GM18520 (cell line): Measurements from ENCODE around the gene NPNT.
"Not testable (repeated sequence)": the region's sequence is repeated elsewhere in the genome, so short reads cannot be mapped to it uniquely, and the experiment has no call there.

Experiments
- ATAC-seq: cut with Tn5 transposase; IDR thresholded peaks from one replicate; pipeline ENCODE4 v1.9.1; 2021; ENCODE audit not compliant: unreplicated experiment

The NPNT gene, protein sequence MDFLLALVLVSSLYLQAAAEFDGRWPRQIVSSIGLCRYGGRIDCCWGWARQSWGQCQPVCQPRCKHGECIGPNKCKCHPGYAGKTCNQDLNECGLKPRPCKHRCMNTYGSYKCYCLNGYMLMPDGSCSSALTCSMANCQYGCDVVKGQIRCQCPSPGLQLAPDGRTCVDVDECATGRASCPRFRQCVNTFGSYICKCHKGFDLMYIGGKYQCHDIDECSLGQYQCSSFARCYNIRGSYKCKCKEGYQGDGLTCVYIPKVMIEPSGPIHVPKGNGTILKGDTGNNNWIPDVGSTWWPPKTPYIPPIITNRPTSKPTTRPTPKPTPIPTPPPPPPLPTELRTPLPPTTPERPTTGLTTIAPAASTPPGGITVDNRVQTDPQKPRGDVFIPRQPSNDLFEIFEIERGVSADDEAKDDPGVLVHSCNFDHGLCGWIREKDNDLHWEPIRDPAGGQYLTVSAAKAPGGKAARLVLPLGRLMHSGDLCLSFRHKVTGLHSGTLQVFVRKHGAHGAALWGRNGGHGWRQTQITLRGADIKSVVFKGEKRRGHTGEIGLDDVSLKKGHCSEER

DNA sequence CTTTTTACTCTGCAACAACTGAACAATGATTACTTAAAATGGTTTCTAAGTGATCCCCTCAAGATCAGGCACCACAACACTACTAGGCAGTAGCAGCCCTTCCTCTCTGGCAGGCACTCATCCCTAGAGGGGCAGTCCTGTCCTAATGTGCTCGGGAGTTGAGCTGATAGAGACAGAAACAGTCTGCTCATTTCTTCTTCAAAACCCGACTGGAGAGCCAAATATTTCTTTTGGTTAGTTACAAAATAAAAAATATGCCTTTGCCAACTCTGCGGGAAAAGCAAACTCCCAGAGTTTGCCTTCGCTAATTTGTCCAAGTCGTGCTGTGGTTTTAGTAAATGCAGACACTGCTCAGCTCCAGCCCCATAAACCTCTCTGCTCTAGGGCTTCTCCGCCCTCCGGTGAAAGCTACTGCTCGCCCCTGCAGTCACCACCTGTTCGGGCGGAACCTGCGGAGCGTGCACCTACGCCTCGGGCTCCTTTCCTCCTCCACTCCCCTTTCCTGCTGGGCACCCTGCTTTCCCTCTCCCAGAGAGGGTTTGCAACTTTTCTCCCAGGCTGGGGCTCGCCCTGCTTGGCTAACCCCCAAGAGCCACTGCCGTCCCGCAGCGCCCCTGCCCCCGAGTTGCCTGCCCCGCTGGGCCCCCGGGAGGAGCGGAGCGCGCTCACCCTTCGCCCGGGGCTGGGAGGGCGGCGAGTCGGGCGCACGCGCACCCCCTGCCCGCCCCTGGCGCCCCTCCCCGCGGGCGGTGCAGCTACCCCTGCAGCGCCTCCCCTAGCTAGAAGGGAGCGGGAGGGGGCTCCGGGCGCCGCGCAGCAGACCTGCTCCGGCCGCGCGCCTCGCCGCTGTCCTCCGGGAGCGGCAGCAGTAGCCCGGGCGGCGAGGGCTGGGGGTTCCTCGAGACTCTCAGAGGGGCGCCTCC lies at the start of gene NPNT:
TSS of gene NPNT (plus strand) at position 812 of the 923 bp plus-strand sequence. CDS start 182 bp downstream, outside the sequence.
- peak; percentile 13 for ATAC-seq

DNA sequence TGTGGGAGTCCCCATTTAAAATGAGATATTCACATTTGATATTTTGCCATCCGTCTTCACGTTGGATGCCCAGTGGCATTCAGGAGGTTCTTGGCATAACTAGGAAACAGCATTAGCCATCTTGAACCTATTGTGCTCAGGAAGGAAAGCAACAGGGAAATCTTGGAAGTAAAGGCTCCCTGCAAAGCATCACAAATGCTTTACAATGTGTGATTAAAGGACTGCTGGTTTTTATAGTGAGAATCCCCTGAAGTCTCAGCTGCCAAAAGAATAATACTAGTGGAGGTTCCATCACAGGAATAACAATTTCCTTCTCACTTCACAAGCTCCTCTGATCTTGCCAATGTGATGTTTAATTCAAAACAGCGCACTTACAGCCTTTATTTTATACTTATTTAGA lies 49.7 kb upstream of the NPNT start:
- ATAC-seq = no peak

DNA sequence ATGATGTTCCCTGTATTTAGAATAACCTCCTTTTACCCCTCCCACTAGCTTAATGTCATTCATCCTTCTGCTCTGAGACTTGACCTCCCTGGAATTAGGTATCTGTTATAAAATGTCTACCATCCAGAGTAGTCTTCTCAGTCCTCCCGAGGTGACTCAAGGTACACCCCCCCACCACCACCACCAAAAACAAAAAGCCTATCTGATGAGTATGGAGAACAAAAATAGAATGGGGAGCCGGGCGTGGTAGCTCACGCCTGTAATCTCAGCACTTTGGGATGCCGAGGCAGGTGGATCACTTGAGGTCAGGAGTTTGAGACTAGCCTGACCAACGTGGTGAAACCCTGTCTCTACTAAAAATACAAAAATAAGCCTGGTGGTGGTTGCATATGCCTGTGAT lies 46.9 kb upstream of the NPNT start:
- not testable (repeated sequence) for ATAC-seq

DNA sequence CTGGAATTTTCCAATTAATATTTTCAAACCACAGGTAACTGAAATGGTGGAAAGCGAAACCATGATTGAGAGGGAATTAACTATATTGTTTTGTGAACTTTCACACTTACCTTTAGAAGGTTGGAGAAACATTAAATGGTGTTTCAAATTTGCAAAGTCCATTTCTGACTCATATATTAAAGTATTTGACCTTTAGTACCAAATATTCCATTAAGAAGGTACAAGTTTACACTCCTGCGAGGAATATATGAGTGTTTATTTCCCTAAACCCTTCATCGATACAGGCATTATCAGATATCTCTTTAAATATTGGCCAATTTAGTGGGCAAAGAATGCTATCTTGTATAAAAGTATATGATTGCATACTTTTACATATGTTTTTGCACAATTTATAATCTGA lies 44.1 kb upstream of the NPNT start:
- no peak for ATAC-seq

DNA sequence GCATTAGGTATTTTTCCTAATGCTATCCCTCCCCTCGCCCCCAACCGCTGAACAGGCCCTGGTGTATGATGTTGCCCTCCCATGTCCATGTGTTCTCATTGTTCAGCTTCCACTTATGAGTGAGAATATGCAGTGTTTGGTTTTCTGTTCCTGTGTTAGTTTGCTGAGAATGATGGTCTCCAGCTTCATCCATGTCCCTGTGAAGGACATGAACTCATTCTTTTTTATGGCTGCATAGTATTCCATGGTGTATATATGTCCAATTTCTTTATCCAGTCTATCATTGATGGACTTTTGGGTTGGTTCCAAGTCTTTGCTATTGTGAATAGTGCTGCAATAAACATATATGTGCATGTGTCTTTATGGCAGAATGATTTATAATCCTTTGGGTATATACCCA lies 43.0 kb upstream of the NPNT start:
- not testable (repeated sequence) for ATAC-seq

DNA sequence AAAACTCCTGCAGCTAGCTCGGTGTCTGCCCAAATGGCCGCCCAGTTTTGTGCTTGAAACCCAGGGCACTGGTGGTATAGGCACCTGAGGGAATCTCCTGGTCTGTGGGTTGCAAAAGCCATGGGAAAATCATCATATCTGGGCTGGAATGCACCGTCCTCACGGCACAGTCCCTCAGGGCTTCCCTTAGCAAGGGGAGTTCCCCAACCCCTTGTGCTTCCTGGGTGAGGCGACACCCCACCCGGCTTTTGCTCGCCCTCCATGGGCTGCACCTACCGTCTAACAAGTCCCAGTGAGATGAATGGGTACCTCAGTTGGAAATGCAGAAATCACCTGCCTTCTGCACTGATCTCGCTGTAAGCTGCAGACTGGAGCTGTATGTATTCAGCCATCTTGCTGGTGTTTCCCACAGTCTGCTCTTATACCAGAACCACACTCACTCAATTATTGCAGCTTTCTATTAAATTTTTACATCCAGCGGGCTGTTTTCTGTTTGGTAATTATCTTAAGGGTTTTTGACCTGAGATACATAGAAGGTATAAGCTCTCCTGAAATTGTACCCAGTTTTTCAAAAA lies 36.7 kb upstream of the NPNT start:
- ATAC-seq = peak; percentile 51

DNA sequence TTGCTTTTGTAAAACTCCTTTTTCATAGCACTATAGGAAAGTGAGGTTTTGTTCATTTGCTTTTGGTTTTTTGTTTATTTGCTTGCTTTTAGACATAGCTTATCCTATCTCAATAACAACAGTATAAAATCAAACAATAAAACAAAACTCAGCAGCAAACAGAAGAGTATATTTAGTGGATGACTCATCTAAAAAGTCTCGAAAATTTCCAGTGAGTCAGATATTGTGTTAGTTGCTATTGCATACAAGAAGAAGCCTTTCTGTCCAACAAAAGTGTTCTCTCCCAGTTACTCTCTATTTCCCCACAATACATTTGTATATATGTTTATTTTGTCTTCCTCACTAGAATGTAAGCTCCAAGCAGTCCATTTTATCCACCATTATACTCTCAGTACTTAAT lies 36.0 kb upstream of the NPNT start:
- ATAC-seq = peak; percentile 86

DNA sequence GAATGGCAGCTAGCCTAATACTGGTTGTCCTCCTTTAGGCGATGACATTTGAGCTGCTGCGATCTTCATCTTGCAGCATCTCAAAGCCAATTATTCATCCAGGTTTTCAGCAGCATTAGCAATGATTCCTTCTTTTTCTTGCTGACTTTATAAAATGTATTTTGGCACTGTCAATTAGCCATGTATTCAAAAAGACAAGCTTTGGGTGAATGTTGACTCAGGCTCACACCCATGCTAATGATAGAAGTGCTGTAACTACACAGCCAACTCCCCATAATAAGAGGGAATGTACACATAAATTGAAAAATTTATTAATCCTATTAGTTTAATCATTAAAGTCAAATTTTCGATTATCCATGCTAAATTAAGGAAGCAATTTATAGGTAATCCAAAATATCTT lies 24.3 kb upstream of the NPNT start:
- ATAC-seq = no peak

DNA sequence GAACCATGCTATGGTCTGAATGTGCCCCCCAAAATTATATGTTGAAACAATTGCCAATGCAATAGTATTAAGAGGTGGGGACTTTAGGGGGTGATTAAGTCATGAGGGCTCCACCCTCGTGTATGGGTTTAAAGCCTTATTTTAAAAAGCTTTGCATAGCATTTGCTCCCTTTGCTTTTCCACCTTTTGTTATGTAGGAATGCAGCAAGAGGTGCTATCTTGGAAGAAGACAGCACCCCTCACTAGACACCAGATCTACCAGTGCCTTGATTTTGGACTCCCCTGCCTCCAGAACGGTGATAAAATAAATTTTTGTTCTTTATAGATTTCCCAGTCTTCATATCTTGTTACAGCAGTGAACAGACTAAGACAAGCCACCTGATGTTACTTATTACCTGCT lies 23.3 kb upstream of the NPNT start:
- no peak for ATAC-seq

DNA sequence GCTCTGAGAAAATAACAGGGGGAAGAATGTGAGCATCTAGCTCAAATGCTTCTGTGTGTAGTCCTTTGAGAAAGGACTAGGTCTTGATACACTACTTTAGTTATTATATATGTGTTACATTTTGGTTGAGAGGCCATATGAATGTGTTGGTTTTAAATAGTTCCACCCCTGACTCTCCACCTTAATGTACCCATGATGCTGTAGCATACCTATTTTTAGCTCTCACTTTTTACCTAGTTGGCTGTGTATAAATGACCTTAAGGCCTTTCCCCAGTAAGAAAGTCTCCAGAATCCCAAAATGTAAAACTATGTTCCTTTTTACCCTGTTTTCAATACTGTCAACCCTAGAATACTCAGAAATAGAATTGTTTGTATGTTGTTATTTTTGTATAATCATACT lies 20.0 kb upstream of the NPNT start:
- no peak for ATAC-seq

DNA sequence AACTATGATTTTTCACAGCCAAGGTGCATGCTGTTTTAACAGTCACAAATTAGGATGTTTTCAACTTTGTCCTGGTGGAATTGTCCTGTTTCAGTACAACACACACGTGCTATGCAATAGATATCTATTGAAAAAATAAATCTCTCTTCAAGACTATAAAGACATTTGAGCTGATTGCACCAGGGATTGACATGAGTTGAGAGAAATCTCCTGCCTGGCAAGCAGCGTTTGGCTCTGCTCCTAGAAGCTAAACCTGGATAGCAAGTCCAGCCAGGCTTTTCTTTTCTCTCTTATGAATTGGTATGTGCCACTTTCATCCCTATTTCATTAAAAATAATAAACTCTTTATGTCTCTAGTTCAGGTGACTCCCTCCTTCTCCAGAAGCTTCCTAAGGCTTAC lies 16.6 kb upstream of the NPNT start:
- ATAC-seq = no peak

DNA sequence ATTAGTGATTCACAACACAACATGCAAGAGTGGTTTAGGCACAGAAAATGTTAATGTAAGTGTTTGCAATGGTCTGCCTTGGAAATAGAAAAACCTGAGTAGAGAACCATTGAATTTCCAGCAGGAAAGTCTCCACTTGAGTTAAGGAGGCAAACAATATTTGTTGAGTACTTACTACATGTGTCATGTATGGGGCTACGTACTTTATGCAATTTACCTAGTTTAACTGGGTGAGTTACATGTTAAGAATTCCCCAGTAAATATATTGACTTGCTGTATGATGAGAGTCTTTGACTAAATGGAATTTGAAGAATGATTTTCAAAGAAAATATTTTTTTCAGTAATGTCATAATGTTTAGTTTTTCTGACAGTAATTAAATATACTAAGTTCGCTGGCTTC lies 7.8 kb upstream of the NPNT start:
- ATAC-seq = no peak

DNA sequence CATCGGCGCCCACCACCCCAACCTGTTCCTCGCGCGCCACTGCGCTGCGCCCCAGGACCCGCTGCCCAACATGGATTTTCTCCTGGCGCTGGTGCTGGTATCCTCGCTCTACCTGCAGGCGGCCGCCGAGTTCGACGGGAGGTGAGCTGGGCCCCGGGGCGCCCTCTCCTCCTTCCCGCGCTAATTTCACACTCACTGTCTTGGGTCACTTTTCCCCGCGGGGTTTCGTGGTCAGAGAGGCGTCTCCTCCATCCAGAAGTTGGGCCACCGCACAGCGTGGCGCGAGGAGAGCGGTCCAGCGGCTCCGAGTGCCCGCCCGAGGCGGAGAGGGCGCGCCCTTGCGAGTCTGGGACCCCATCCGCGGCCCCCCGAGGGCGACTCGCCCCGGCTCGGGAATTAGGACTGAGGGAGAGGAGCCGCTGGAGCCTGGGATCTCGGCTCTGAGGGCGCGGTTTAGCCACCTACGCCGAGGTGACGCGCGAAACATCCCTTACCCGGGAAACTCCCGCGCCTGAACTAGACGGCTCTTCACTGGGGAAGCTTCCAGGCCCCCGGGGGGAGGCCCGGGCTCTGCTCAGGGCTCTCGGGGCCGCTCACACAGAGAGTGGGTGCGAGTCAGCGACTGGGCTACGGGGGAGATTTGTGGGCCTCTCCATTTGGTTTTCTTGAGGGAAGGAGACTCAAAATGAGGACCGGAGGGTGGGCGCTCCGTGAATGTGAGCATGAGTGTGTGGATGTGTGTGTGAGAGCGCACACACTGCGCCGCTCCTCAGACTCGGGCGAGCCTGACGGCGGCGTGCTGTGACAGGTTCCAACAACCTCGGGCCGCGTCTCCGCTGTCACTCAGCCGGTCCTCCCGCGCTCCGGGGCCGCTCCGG lies 551 bp downstream of the NPNT start:
- peak; percentile 34 for ATAC-seq

DNA sequence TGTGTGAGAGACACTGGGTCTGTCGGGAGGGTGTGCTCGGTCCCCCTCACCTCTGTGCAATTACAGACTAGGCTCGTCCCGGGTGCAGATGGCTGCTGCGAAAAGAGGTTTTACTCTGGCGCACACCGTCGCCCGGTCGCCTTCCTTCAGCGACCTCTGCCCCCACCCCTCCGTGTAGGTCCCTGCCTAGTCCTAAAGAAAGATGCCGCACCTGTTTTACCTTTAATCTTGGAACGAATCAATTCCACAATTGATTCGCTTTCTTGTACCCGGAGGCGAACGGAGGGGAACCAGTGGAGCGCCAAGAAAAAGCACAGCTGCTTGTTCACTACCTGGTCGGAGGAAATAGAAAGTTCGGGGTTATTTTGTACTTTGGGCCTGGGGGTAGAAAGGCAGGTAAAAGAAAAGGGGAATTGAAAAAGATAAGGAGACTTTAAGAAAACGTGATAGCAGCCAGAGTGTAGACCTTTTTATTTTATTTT lies 1.2 kb downstream of the NPNT start:
- no peak for ATAC-seq

DNA sequence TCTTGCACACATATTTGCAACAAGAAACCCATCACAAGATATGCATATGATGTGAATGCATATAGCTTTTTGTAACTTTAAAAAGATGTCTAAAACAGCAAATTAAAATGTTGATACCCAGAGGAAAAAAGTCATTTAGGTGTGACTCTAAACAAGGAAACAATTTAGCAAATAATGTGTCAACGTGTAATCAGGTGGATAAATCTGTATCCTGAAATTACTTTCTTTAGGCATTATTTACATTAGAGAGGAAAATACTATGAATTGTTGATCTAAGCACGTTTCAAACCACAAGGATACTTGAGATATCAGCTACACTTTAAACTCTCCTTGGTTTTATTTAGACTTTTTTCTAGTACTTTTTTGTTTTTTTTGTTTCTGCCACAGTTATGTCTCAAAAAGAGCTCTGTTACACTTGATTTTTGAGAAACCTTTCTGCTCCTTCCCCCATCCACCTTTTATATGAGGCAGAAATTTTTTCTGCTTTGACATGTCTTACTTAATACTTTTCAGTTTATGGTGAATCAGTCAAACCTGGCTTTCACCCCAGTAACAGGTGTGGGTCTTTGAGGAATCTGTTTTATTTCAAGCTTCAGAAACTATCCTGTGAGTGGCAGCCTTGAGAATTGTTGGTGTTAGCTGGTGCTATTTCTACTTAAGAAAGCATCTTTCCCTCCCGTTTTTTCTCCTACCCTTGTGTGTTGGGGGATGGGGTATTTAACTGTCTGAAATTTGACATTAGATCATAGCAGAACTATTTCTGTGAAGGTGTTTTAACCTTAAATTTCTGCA lies 1.9 kb downstream of the NPNT start:
- ATAC-seq = no peak

DNA sequence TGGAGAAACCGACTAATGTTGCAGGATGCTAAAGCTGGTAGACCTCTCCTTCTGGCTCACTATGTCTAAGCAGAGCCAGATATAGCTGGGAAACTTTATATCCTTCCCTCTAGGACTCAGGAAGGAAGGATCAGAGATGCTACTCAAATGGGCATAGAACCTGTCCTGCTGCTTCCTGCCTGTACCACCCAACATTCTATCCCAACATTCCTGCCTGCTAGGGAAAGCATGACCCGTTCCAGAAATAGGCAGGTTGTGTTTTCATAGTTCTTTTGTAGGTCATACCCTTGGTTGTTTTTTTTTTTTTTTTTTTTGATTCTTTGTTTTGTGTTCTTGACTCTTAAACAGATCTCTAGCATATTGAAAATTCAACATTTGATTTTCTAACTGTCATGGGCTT lies 5.3 kb downstream of the NPNT start:
- ATAC-seq = no peak

DNA sequence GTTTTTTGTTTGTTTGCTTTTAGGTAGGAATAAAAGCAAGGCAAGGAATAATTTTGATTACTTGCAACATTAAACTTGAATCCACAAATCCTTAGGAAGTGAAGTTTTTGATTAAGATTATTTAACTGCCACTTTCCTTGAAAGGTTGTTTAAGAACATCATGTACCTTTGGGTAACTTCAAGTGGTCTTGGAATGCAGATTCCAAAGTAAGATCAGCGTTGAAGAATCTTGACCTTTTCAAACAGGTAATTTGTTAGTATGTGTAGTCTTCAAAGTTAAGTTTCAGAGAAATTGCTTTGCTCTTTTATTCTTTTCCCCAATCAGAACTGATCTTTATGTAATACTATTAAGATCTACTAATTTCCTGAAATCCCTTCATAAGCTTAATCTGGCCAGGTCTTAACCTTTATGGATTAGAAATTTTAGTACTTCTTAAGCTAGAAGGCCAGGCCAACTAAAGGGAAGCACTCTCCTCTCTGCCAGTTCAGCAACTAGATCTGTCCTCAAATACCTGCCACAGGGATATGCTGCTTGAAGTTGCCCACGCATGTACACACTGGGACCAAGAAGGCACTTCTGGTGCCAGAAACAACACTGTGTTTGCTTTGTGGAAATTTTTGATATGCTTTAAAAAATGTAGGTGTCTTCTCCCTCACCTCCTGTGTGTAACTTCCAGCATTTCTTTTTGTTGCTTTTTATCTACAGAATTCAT lies 7.4 kb downstream of the NPNT start:
- no peak for ATAC-seq

DNA sequence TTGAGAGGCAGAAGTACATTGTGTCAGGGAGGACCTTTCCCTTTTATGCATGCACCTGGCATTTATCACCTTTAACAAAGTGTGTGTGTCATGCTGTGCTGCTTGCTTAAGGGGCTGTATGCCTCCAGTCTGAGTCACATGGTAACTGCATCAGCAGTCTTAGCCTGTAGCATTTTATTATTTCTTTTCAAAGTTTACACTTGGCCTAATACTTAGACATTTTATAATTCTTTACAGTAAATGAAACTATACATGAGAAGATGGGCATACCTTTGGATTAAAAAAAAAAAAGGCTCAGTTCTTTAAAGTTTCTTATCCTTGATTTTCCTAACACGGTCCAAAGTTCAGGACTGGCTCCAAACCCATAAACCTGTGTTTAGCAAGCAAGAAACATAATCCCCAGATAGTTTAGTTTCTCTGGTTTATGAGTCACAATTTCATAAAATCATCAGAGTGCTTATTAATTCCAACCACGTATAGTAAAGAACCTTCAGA lies 14.6 kb downstream of the NPNT start:
- ATAC-seq = no peak

DNA sequence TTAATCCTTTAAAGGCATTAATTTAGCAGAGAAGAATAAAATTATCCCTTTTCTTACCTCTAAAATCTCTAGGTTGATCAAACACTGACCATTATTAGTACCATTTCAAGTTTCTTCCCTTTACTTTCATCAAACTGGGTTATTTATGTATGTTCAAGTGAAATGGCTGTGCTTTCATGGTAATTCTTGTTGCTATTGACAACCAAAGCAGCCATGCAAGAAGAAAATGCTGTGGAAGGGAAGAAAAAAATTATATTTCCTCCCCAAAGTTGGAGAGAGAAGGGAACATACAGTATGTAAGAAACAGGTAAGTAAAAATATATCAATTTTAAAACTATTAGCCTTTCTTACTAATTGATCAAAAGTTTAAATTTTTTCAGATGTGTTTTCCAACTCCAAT lies 16.2 kb downstream of the NPNT start:
- no peak for ATAC-seq
